ENCODE data around the gene KLHL29.

DNA sequence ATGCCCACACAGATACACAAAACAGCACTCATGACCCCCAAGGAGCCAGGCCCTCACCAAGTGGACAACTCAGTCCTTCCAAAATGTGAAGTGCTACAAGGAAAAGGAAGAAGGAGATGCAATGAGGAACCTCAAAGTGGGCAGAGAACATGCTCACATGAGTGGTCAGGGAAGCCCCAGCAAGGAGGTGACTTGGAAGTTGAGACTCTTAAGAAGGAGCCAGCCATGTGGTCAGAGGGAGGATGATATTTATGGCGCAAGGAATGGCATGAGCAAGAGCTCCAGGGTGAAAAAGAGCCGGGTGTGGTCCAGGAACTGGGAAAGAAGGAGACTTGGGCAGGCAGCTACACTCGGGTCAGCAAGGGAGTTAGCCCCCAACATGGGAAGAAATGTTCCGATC is 30.0 kb upstream of the KLHL29 start:
- TF ChIP-seq, protein P1, sequence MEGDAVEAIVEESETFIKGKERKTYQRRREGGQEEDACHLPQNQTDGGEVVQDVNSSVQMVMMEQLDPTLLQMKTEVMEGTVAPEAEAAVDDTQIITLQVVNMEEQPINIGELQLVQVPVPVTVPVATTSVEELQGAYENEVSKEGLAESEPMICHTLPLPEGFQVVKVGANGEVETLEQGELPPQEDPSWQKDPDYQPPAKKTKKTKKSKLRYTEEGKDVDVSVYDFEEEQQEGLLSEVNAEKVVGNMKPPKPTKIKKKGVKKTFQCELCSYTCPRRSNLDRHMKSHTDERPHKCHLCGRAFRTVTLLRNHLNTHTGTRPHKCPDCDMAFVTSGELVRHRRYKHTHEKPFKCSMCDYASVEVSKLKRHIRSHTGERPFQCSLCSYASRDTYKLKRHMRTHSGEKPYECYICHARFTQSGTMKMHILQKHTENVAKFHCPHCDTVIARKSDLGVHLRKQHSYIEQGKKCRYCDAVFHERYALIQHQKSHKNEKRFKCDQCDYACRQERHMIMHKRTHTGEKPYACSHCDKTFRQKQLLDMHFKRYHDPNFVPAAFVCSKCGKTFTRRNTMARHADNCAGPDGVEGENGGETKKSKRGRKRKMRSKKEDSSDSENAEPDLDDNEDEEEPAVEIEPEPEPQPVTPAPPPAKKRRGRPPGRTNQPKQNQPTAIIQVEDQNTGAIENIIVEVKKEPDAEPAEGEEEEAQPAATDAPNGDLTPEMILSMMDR (IDR thresholded peaks at IDR 0.05; ENCODE audit: poor library complexity, severe bottlenecking), result no peak
- TF ChIP-seq EZH2 (IDR thresholded peaks at IDR 0.05; ENCODE audit: borderline replicate concordance, insufficient read depth, low read length, poor library complexity, severe bottlenecking) (no peak), EP300 (conservative IDR thresholded peaks at IDR 0.05; ENCODE audit: poor library complexity, severe bottlenecking) (no peak), POLR2AphosphoS5 (IDR thresholded peaks at IDR 0.05) (no peak), MXI1 (conservative IDR thresholded peaks at IDR 0.05; ENCODE audit: poor library complexity, severe bottlenecking) (no peak), TAF1 (IDR thresholded peaks at IDR 0.05; ENCODE audit: low read depth) (no peak), SMC3 (conservative IDR thresholded peaks at IDR 0.05; ENCODE audit: poor library complexity) (no peak), RAD21 (conservative IDR thresholded peaks at IDR 0.05) (no peak)
